KMS-11 (cell line): ENCODE data around the gene CBX3.

Experiments
- H2AFZ ChIP-seq: fragments of 200-600 bp; sonication (generic); 2 replicates; pipeline ENCODE4 v1.6.1; 2016; ENCODE audit warnings: antibody characterized with exemption, mixed run types, low read depth
- H3K27ac ChIP-seq: fragments of 200-600 bp; sonication (generic); 2 replicates; pipeline ENCODE4 v1.6.1; 2016; ENCODE audit warnings: mild to moderate bottlenecking, mixed run types
- H3K27me3 ChIP-seq: fragments of 200-600 bp; sonication (generic); 2 replicates; pipeline ENCODE4 v1.6.1; 2017; ENCODE audit warnings: mild to moderate bottlenecking, low read depth, mixed run types, moderate library complexity; ENCODE audit not compliant: insufficient read depth
- H3K36me3 ChIP-seq: fragments of 200-600 bp; sonication (generic); 2 replicates; pipeline ENCODE4 v1.6.1; 2017; ENCODE audit warnings: mild to moderate bottlenecking, mixed run types; ENCODE audit not compliant: insufficient read depth
- H3K4me1 ChIP-seq: fragments of 200-600 bp; sonication (generic); 2 replicates; pipeline ENCODE4 v1.6.1; 2016; ENCODE audit warnings: mild to moderate bottlenecking, low read depth, mixed run types; ENCODE audit not compliant: poor library complexity, severe bottlenecking
- H3K4me2 ChIP-seq: fragments of 200-600 bp; sonication (generic); 2 replicates; pipeline ENCODE4 v1.7.0; 2016; ENCODE audit warnings: mild to moderate bottlenecking, mixed run types
- H3K4me3 ChIP-seq: fragments of 200-600 bp; sonication (generic); IDR thresholded peaks from 2 replicates; pipeline ENCODE4 v1.6.1; 2017; ENCODE audit warnings: low read depth, low read length, mixed read lengths; ENCODE audit not compliant: insufficient read depth
- H3K79me2 ChIP-seq: fragments of 200-600 bp; sonication (generic); 2 replicates; pipeline ENCODE4 v1.6.1; 2016; ENCODE audit warnings: low read depth, mixed run types; ENCODE audit not compliant: insufficient read depth
- H3K9ac ChIP-seq: fragments of 200-600 bp; sonication (generic); 2 replicates; pipeline ENCODE4 v1.6.1; 2016; ENCODE audit warnings: mild to moderate bottlenecking, mixed run types
- H4K20me1 ChIP-seq: fragments of 200-600 bp; sonication (generic); 2 replicates; pipeline ENCODE4 v1.6.1; 2016; ENCODE audit warnings: mild to moderate bottlenecking, mixed run types; ENCODE audit not compliant: insufficient read depth
- TF ChIP-seq, protein P1 (sequence below): fragments of 200-600 bp; sonication (generic); conservative IDR thresholded peaks from 2 replicates; pipeline ENCODE4 v1.6.1; 2017; ENCODE audit warnings: low read depth, mild to moderate bottlenecking, antibody characterized with exemption, low read length, moderate library complexity, mixed read lengths

The CBX3 gene

DNA sequence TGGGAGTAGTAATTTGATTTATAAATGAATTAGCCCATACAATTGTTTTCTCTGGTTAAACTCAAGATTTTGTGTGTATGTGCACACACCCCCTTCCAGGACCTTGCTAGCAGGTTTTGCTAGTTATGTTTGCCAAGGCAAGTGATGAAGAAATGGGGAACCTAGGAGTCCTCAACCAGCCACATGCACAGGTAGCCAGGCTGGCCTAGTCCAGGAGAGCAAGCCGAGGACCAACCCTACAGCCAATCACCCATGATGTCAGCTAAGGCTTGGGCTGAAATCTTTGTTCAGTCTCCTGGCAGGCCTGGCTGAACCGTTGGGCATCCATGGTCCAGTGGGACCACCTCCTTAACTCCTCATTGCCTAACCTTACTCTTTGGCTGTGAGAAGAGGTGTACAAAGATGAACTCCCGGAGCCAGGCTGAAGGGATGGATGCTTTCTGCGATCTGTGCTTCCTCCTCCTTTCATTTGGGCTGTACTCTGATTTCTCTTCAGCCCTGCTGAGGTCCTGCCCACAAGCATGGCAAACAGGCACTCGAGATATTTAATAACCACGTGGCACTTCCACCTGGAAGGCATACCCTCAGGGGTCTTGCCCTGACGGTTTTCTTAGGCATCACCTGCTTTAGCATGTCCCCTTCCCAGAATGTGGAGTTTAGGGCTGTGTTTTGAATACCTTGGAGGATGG, 23.1 kb upstream of the CBX3 start:
- Histone ChIP-seq H2AFZ (no peak overlapping the region), H3K27me3 (no peaks in the 10 kb centered on the region), H3K4me2 (no peak overlapping the region), H3K79me2 (peaks cover 34% of the 10 kb centered on the region; the same call in 1 of the 2 replicates), H3K4me1 (peaks cover 16% of the 10 kb centered on the region), H3K9ac (no peak overlapping the region), H3K4me3 (no peak overlapping the region), H3K36me3 (no peaks in the 10 kb centered on the region), H3K27ac (no peak overlapping the region), H4K20me1 (peaks cover 3% of the 10 kb centered on the region)
- TF ChIP-seq, protein P1, sequence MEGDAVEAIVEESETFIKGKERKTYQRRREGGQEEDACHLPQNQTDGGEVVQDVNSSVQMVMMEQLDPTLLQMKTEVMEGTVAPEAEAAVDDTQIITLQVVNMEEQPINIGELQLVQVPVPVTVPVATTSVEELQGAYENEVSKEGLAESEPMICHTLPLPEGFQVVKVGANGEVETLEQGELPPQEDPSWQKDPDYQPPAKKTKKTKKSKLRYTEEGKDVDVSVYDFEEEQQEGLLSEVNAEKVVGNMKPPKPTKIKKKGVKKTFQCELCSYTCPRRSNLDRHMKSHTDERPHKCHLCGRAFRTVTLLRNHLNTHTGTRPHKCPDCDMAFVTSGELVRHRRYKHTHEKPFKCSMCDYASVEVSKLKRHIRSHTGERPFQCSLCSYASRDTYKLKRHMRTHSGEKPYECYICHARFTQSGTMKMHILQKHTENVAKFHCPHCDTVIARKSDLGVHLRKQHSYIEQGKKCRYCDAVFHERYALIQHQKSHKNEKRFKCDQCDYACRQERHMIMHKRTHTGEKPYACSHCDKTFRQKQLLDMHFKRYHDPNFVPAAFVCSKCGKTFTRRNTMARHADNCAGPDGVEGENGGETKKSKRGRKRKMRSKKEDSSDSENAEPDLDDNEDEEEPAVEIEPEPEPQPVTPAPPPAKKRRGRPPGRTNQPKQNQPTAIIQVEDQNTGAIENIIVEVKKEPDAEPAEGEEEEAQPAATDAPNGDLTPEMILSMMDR: no peak

DNA sequence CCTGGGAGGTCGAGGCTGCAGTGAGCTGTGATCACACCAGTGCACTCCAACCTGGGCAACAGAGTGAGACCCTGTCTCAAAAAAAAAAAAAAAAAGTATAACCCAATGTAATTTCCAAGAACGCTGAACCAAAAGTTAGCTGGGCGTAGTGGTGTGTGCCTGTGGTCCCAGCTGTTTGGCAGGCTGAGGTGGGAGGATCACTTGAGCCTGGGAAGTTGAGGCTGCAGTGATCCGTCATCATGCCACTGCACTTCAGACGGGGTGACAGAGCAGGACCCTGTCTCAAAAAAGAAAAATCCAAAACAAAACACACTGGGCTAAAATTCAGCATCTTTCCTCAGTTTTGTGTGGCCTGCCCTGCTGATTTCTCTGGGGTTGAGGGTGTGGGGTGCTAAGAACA, 22.1 kb upstream of the CBX3 start:
- H3K4me2 ChIP-seq: no peak overlapping the region
- no peak overlapping the region for H3K27ac ChIP-seq
- H3K4me3 ChIP-seq: no peak overlapping the region
- no peaks in the 10 kb centered on the region; the same call in none of the 2 replicates for H4K20me1 ChIP-seq
- H3K9ac ChIP-seq: no peak overlapping the region
- H3K79me2 ChIP-seq: peaks cover 24% of the 10 kb centered on the region; the same call in 1 of the 2 replicates
- H2AFZ ChIP-seq: no peak overlapping the region
- TF ChIP-seq, protein P1: no peak
- H3K27me3 ChIP-seq: no peaks in the 10 kb centered on the region
- peaks cover 16% of the 10 kb centered on the region for H3K4me1 ChIP-seq
- no peaks in the 10 kb centered on the region for H3K36me3 ChIP-seq

DNA sequence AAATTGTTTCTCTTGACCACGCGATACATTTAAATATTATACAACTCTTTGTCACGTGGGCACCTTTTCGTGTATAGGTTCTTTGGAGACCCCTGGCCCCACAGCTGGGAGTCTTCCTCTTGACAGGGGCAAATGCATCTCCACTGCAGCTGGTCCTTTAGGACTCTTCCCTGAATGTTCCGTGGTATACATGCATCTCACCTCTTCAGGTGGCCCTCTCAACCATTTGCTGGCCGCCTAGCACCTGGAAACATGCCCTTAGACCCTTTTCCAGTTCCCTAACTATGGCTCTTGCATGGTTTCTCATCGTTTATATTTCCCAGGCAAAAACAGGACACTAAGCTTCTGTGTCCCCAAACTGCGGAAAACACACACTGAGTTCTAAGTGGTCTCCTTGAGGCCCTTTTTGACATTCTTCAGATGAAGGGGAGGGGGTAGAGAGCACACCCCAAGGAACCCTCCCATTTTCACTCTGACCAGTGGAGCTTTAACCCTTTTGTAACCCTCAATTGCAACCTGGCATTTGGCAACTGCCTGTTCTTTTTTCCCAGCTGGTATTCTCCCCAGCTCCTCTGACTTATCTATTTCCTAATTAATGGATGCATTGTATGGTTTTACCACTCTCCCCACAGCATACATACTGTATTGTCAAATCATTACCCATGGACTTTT, 21.6 kb upstream of the CBX3 start:
- H2AFZ ChIP-seq: no peak overlapping the region
- TF ChIP-seq, protein P1: no peak
- no peak overlapping the region for H3K27ac ChIP-seq
- no peak overlapping the region for H3K4me3 ChIP-seq
- peaks cover 19% of the 10 kb centered on the region; the same call in 1 of the 2 replicates for H3K79me2 ChIP-seq
- H3K4me1 ChIP-seq: peaks cover 16% of the 10 kb centered on the region
- no peaks in the 10 kb centered on the region; the same call in none of the 2 replicates for H4K20me1 ChIP-seq
- no peaks in the 10 kb centered on the region for H3K36me3 ChIP-seq
- no peak overlapping the region for H3K4me2 ChIP-seq
- H3K9ac ChIP-seq: no peak overlapping the region
- H3K27me3 ChIP-seq: no peaks in the 10 kb centered on the region

DNA sequence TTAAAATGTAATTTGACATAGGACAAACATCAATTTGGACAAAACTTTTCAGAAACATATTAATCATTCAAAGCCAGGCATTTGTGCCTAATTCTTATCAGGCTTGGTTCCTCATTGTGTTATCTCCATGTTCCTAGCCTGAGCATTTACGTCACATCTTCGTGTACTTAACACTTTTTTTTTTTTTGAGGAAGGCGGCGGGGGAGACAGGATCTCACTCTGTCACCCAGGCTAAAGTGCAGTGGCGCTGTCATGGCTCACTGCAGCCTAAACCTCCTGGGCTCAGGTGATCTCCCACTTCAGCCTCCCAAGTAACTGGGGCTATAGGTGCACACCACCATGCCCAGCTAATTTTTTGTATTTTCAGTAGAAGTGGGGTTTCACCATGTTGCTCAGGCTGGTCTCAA, 20.8 kb upstream of the CBX3 start:
- TF ChIP-seq, protein P1: no peak
- no peak overlapping the region for H3K4me3 ChIP-seq
- H3K79me2 ChIP-seq: peaks cover 12% of the 10 kb centered on the region; the same call in 1 of the 2 replicates
- H2AFZ ChIP-seq: no peak overlapping the region
- H3K9ac ChIP-seq: no peak overlapping the region
- H3K4me1 ChIP-seq: peaks cover 23% of the 10 kb centered on the region
- H3K4me2 ChIP-seq: no peak overlapping the region
- H3K27ac ChIP-seq: peak overlapping the region; percentile 36; the same call in 1 of the 2 replicates
- no peaks in the 10 kb centered on the region for H3K27me3 ChIP-seq
- no peaks in the 10 kb centered on the region for H3K36me3 ChIP-seq
- no peaks in the 10 kb centered on the region; the same call in none of the 2 replicates for H4K20me1 ChIP-seq
